HG03457 (cell line): Measurements from ENCODE around the gene SPNS2.

Source experiments
- ATAC-seq: cut with Tn5 transposase; IDR thresholded peaks from one replicate; pipeline ENCODE4 v1.9.1; 2021; ENCODE audit warnings: moderate number of reproducible peaks; ENCODE audit not compliant: unreplicated experiment

Gene SPNS2

GRCh38 chr17:4549781-4550533 lies 51.3 kb downstream of the SPNS2 start:
- ATAC-seq: no peak

- ATAC-seq: no peak
Observed at GRCh38 chr17:4550534-4551039, 51.9 kb downstream of the SPNS2 start.

- ATAC-seq: no peak
Observed at GRCh38 chr17:4551141-4551540, 52.5 kb downstream of the SPNS2 start.

GRCh38 chr17:4551796-4552525 lies 53.3 kb downstream of the SPNS2 start:
- no peak for ATAC-seq

GRCh38 chr17:4553669-4554068 lies 55.0 kb downstream of the SPNS2 start:
- no peak for ATAC-seq

GRCh38 chr17:4554441-4554996 lies 55.8 kb downstream of the SPNS2 start:
- no peak for ATAC-seq

- ATAC-seq: peak; percentile 56
Observed at GRCh38 chr17:4554997-4555799, 56.5 kb downstream of the SPNS2 start, which contains the start of gene MYBBP1A. TSS of gene MYBBP1A (minus strand) at chr17:4555384. CDS start at chr17:4555324, 60 bp downstream.

- no peak for ATAC-seq
Observed at GRCh38 chr17:4555873-4556759, 57.4 kb downstream of the SPNS2 start.

- ATAC-seq: no peak
Observed at GRCh38 chr17:4556996-4557395, 58.3 kb downstream of the SPNS2 start.

- no peak for ATAC-seq
Observed at GRCh38 chr17:4557626-4558346, 59.1 kb downstream of the SPNS2 start.

GRCh38 chr17:4558347-4558971 lies 59.8 kb downstream of the SPNS2 start:
- ATAC-seq: no peak

GRCh38 chr17:4559139-4559791 lies 60.6 kb downstream of the SPNS2 start:
- ATAC-seq: no peak

- ATAC-seq: no peak
Observed at GRCh38 chr17:4559966-4560365, 61.3 kb downstream of the SPNS2 start.

- ATAC-seq: no peak
Observed at GRCh38 chr17:4560421-4560820, 61.7 kb downstream of the SPNS2 start, which contains the start of gene GGT6. TSS of gene GGT6 (minus strand) at chr17:4560577. CDS start at chr17:4560521, 56 bp downstream.

GRCh38 chr17:4560837-4561256 lies 62.2 kb downstream of the SPNS2 start:
- ATAC-seq: no peak

- no peak for ATAC-seq
Observed at GRCh38 chr17:4562015-4562969, 63.6 kb downstream of the SPNS2 start.
